B cell (primary cell): ENCODE measurements around the gene NDEL1. TPM values are rescaled to one million over a fixed set of nuclear protein-coding genes. Genes with fewer than 3 reads are reported as not detected.

Experiments
- ATAC-seq: fragments of 200-7000 bp; cut with Tn5 transposase; one replicate; pipeline ENCODE4 v1.10.0; 2021; ENCODE audit warnings: low read depth, mild to moderate bottlenecking, moderate number of reproducible peaks, moderate library complexity
- CTCF ChIA-PET: fragments of 350-600 bp; sonication (Branson Sonifier 250); formaldehyde crosslinking; loops from one replicate; lab custom pipeline; 2021; ENCODE audit warnings: antibody characterized with exemption, inconsistent platforms; lab: Charles Lee
- POLR2A ChIA-PET: fragments of 350-600 bp; sonication (Branson Sonifier 250); formaldehyde crosslinking; loops from one replicate; lab custom pipeline; 2021; ENCODE audit warnings: antibody characterized with exemption; lab: Charles Lee
- DNase-seq: peaks from one replicate; pipeline ENCODE4 v3.0.0; 2013
- H2AFZ ChIP-seq: 2 replicates; pipeline ENCODE4 v1.6.1; 2012; ENCODE audit warnings: mild to moderate bottlenecking, low read depth, low read length; ENCODE audit not compliant: insufficient read depth, poor library complexity, severe bottlenecking
- H3K27ac ChIP-seq, 2 donors: 1 replicate in 1 of 2; 2 replicates in 1 of 2; pipeline ENCODE4 v1.5.1; 2012 to 2013; ENCODE audit warnings: low read length in 2 of 2, mild to moderate bottlenecking in 2 of 2, moderate library complexity in 1 of 2
- H3K27me3 ChIP-seq, 4 experiments: fragments of 200-600 bp in 1 of 4; sonication (generic) in 1 of 4; replicated peaks in 1 of 4; 1 replicate in 2 of 4; 2 replicates in 2 of 4; pipeline versions ENCODE4 v1.6.1 to v1.7.0; 2013 to 2016; ENCODE audit warnings: low read length in 3 of 4, mild to moderate bottlenecking in 2 of 4, mixed read lengths in 1 of 4, moderate library complexity in 1 of 4; ENCODE audit not compliant: insufficient read depth in 4 of 4, control insufficient read depth in 3 of 4; ENCODE audit errors: control extremely low read depth in 1 of 4
- H3K36me3 ChIP-seq, 2 experiments: replicated peaks in 1 of 2; 1 replicate in 1 of 2; 2 replicates in 1 of 2; pipeline versions ENCODE4 v1.6.1 to v1.7.1; 2013; ENCODE audit warnings: low read length in 1 of 2; ENCODE audit not compliant: insufficient read depth in 2 of 2, control insufficient read depth in 1 of 2; ENCODE audit errors: control extremely low read depth in 1 of 2, extremely low read depth in 1 of 2
- H3K4me1 ChIP-seq, 2 donors: fragments of 200-600 bp in 1 of 2; sonication (generic) in 1 of 2; 1 replicate in 1 of 2; 2 replicates in 1 of 2; pipeline versions ENCODE4 v1.5.1 to v1.6.1; 2013 to 2017; ENCODE audit warnings: low read length in 2 of 2; ENCODE audit not compliant: control insufficient read depth in 2 of 2, insufficient read depth in 2 of 2
- H3K4me2 ChIP-seq: replicated peaks from 2 replicates; pipeline ENCODE3; 2012; ENCODE audit warnings: mild to moderate bottlenecking, low read depth, low read length; ENCODE audit not compliant: poor library complexity, severe bottlenecking
- H3K4me3 ChIP-seq, 5 experiments: fragments of 200-600 bp in 1 of 5; sonication (generic) in 1 of 5; 1 replicate in 3 of 5; 2 replicates in 2 of 5; pipeline versions ENCODE4 v1.5.1 to v1.7.0; 2011 to 2016; ENCODE audit warnings: low read length in 4 of 5, mild to moderate bottlenecking in 4 of 5, low read depth in 2 of 5, control low read depth in 1 of 5, moderate library complexity in 1 of 5; ENCODE audit not compliant: insufficient read depth in 1 of 5; ENCODE audit errors: control extremely low read depth in 1 of 5, extremely low read depth in 1 of 5
- H3K79me2 ChIP-seq: fragments of 200-600 bp; sonication (generic); one replicate; pipeline ENCODE4 v1.6.0; 2016; ENCODE audit warnings: low read length; ENCODE audit not compliant: control insufficient read depth, insufficient read depth
- H3K9ac ChIP-seq: fragments of 200-600 bp; sonication (generic); 2 replicates; pipeline ENCODE4 v1.6.1; 2017; ENCODE audit warnings: mild to moderate bottlenecking, low read length, moderate library complexity
- H3K9me3 ChIP-seq, 3 donors: one replicate each; pipeline versions ENCODE4 v1.6.1 to v1.7.1; 2013; ENCODE audit warnings: low read length in 2 of 3; ENCODE audit not compliant: control insufficient read depth in 2 of 3, insufficient read depth in 1 of 3; ENCODE audit errors: control extremely low read depth in 1 of 3
- H4K20me1 ChIP-seq: 2 replicates; pipeline ENCODE4 v1.6.0; 2012; ENCODE audit warnings: mild to moderate bottlenecking, low read length; ENCODE audit not compliant: insufficient read depth, control insufficient read depth, poor library complexity, severe bottlenecking
- H3K27ac Mint-ChIP-seq: one replicate; pipeline ENCODE4 v1.8.0; 2021; ENCODE audit warnings: mixed read lengths
- H3K27me3 Mint-ChIP-seq: one replicate; pipeline ENCODE4 v1.8.0; 2021; ENCODE audit warnings: mixed read lengths
- H3K4me1 Mint-ChIP-seq: one replicate; pipeline ENCODE4 v1.8.0; 2021; ENCODE audit warnings: mixed read lengths
- H3K4me3 Mint-ChIP-seq: one replicate; pipeline ENCODE4 v1.8.0; 2021; ENCODE audit warnings: mixed read lengths
- H3K9me3 Mint-ChIP-seq: one replicate; pipeline ENCODE4 v1.8.0; 2022; ENCODE audit warnings: mixed read lengths; ENCODE audit not compliant: insufficient read depth
- EZH2 ChIP-seq: IDR thresholded peaks from 2 replicates; pipeline ENCODE4 v1.6.1; 2012; ENCODE audit warnings: borderline replicate concordance, low read depth, mild to moderate bottlenecking, moderate library complexity, low read length; ENCODE audit not compliant: insufficient read depth, poor library complexity, severe bottlenecking
- WGBS: methylation state at CpG from one replicate; pipeline ENCODE4 v1.1.5; 2013; ENCODE audit warnings: missing lambda C conversion rate; ENCODE audit not compliant: insufficient coverage; 5-methylcytosine and 5-hydroxymethylcytosine counted together
- intact Hi-C: fragments of 100-400 bp; cut with micrococcal nuclease; formaldehyde crosslinking; loops from one replicate; pipeline ENCODE4 v1.10.0; 2022
- polyA plus RNA-seq: library from polyadenylated mRNA; depleted of rRNA; stranded (reverse); fragments of >200 nt; gene quantifications from 2 replicates; pipeline ENCODE4 v1.2.3, GENCODE V29; 2012
- total RNA-seq, 2 donors: library from RNA; stranded (reverse); fragments of 120-200 nt in 1 of 2; gene quantifications; 1 replicate in 1 of 2; 2 replicates in 1 of 2; pipeline versions ENCODE4 v1.2.3 to v1.2.4, GENCODE V29; 2013 to 2022
- TF ChIP-seq, protein P1 (sequence below): fragments of 200-600 bp; IDR thresholded peaks from one replicate; pipeline ENCODE4 v1.8.0; 2022; ENCODE audit warnings: antibody characterized with exemption, mild to moderate bottlenecking

The NDEL1 gene
- total and polyA plus RNA-seq, 2 donors (not counting 1 experiment from before 2014, with no cell fraction given), result 30.2 to 108 TPM

- H3K27me3 Mint-ChIP-seq, result peaks cover 60% of the 10 kb centered on the region
- no peaks in the 10 kb centered on the region for H3K4me1 Mint-ChIP-seq
- Histone ChIP-seq H3K27me3 (peaks cover 0 to 17% (median 10%) of the 10 kb centered on the region in 4 experiments), H3K4me3 (no peak overlapping the region), H4K20me1 (no peaks in the 10 kb centered on the region), H3K27ac (no peak overlapping the region), H2AFZ (no peak overlapping the region), H3K4me1 (no peaks in the 10 kb centered on the region), H3K4me2 (no peak overlapping the region), H3K79me2 (no peaks in the 10 kb centered on the region), H3K9me3 (peaks cover 0 to 4% (median 0%) of the 10 kb centered on the region in 3 donors), H3K9ac (no peak overlapping the region), H3K36me3 (no peaks in the 10 kb centered on the region)
- ChIA-PET CTCF (interaction anchor here (0.9 to 2.5 kb wide), 2 partner anchors 9 to 365 kb away, joined by 3 to 16 read pairs; no protein-coding TSS in a partner anchor), POLR2A (interaction anchor here (0.6 kb wide), 1 partner anchor 325 kb away, joined by 3 read pairs; no protein-coding TSS in a partner anchor)
- H3K4me3 Mint-ChIP-seq, result no peak overlapping the region
- H3K9me3 Mint-ChIP-seq, result no peaks in the 10 kb centered on the region
- WGBS, result 71% methylated on average over 2 of the region's 5 CpGs
- intact Hi-C loops, result no loop called here
- no peak overlapping the region for H3K27ac Mint-ChIP-seq
- ATAC-seq (no peak), DNase-seq (no peak)
- TF ChIP-seq EZH2, result no peak
- TF ChIP-seq, protein P1, sequence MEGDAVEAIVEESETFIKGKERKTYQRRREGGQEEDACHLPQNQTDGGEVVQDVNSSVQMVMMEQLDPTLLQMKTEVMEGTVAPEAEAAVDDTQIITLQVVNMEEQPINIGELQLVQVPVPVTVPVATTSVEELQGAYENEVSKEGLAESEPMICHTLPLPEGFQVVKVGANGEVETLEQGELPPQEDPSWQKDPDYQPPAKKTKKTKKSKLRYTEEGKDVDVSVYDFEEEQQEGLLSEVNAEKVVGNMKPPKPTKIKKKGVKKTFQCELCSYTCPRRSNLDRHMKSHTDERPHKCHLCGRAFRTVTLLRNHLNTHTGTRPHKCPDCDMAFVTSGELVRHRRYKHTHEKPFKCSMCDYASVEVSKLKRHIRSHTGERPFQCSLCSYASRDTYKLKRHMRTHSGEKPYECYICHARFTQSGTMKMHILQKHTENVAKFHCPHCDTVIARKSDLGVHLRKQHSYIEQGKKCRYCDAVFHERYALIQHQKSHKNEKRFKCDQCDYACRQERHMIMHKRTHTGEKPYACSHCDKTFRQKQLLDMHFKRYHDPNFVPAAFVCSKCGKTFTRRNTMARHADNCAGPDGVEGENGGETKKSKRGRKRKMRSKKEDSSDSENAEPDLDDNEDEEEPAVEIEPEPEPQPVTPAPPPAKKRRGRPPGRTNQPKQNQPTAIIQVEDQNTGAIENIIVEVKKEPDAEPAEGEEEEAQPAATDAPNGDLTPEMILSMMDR, result no peak
Observed at GRCh38 chr17:8420041-8420934, 15.4 kb upstream of the NDEL1 start.

GRCh38 chr17:8421571-8421970 lies 14.1 kb upstream of the NDEL1 start:
- H3K9me3 Mint-ChIP-seq, result no peaks in the 10 kb centered on the region
- Histone ChIP-seq H4K20me1 (no peaks in the 10 kb centered on the region), H3K4me2 (no peak overlapping the region), H2AFZ (no peak overlapping the region), H3K9ac (no peak overlapping the region), H3K36me3 (no peaks in the 10 kb centered on the region), H3K4me3 (no peak overlapping the region), H3K27me3 (peaks cover 0 to 17% (median 10%) of the 10 kb centered on the region in 4 experiments), H3K79me2 (no peaks in the 10 kb centered on the region), H3K9me3 (peaks cover 0 to 4% (median 0%) of the 10 kb centered on the region in 3 donors), H3K27ac (no peak overlapping the region), H3K4me1 (no peaks in the 10 kb centered on the region)
- POLR2A ChIA-PET, result no interaction called here
- CTCF ChIA-PET, result interaction anchor here (0.6 to 2.5 kb wide), 3 partner anchors 11 to 604 kb away, joined by 3 to 16 read pairs (median 3); no protein-coding TSS in a partner anchor
- DNase-seq (no peak), ATAC-seq (no peak)
- 100% methylated on average over 1 of the region's 3 CpGs for WGBS
- peaks cover 53% of the 10 kb centered on the region for H3K27me3 Mint-ChIP-seq
- no peak overlapping the region for H3K4me3 Mint-ChIP-seq
- intact Hi-C loops, result no loop called here
- no peak overlapping the region for H3K27ac Mint-ChIP-seq
- TF ChIP-seq, protein P1, result no peak
- no peak for TF ChIP-seq EZH2
- no peaks in the 10 kb centered on the region for H3K4me1 Mint-ChIP-seq
